GM10266 (cell line): ENCODE measurements around the gene PTPRK.

Source experiments
- DNase-seq: peaks from one replicate; pipeline ENCODE4 v3.0.0; 2012; ENCODE audit errors: extremely low spot score
- TF ChIP-seq, protein P1 (sequence below): IDR thresholded peaks from 2 replicates; pipeline ENCODE4 v1.5.1; 2012; ENCODE audit warnings: mild to moderate bottlenecking, low read depth; ENCODE audit not compliant: control insufficient read depth, insufficient read depth; ENCODE audit errors: missing control alignments

Gene PTPRK

DNA sequence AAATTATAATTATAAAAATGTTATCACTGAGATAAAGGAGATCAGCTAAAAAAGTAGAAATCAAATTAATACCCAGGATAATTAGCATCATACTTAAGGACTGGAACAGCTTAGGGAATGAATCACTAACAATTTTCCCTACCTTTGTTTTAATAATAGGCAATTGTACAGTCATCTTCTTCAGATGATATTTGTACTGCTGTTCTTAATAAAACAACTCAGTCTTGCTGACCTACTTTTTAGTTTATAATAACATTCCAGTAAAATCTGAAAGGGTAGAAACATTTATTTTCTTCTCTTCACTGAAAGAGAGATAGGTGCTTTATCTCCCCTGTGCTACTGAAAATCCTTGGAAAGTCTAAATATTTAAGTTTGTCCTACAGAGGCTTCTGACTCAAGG is 348.3 kb downstream of the PTPRK start:
- TF ChIP-seq, protein P1, sequence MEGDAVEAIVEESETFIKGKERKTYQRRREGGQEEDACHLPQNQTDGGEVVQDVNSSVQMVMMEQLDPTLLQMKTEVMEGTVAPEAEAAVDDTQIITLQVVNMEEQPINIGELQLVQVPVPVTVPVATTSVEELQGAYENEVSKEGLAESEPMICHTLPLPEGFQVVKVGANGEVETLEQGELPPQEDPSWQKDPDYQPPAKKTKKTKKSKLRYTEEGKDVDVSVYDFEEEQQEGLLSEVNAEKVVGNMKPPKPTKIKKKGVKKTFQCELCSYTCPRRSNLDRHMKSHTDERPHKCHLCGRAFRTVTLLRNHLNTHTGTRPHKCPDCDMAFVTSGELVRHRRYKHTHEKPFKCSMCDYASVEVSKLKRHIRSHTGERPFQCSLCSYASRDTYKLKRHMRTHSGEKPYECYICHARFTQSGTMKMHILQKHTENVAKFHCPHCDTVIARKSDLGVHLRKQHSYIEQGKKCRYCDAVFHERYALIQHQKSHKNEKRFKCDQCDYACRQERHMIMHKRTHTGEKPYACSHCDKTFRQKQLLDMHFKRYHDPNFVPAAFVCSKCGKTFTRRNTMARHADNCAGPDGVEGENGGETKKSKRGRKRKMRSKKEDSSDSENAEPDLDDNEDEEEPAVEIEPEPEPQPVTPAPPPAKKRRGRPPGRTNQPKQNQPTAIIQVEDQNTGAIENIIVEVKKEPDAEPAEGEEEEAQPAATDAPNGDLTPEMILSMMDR = no peak
- no peak for DNase-seq

DNA sequence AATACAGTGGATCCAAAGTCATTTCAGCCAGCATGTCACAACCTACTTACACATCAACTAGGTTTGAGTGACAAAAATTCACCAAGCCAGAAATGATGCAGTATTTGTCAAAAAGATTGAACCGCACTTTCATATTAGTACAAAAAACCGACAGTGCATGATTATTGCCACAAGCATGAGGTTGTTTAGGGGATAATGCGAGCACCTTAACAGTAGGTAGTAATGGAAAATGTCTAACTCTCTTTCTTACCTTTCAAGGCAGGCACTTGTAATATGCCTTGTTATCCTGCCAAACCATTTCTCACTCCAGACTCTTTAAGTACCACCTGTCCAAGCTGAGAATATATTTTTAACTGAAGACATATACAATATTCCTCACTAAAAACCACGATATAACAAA is 349.2 kb downstream of the PTPRK start:
- no peak for DNase-seq
- TF ChIP-seq, protein P1 = no peak

DNA sequence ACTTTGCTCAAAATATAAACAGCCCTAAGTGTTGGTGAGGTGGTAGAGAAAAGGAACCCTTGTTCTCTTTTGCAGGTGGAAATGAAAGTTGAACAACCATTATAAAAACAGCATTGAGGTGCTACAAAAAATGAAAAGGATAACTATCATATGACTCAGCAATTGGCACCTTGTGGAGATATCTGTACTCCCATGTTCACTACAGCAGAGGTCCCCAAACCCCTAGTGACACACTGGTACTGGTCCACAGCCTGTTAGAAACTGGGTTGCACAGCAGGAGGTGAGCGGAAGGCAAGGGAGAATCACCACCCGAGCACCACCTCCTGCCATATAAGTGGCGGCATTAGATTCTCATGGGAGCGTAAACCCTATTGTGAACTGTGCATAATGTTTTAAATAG is 352.2 kb downstream of the PTPRK start:
- TF ChIP-seq, protein P1 = no peak
- no peak for DNase-seq

DNA sequence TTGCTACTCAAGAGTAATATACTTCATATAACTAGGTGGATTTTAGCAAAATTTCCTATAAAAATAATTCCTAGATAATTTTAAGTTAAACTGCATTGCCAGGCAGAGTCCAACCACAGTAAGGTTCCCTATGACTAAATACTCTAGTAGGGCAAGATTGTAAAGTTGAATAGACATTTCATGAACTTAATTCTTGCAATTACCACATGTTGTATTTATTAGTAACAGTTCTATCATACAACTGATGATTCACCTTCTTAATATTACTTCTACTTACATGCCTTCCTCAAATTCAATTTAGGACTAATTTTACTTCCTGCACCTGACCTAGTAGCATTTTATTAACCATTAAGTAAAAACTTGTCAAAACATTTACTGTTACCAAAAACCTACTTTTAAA is 352.8 kb downstream of the PTPRK start:
- no peak for DNase-seq
- TF ChIP-seq, protein P1 = no peak

DNA sequence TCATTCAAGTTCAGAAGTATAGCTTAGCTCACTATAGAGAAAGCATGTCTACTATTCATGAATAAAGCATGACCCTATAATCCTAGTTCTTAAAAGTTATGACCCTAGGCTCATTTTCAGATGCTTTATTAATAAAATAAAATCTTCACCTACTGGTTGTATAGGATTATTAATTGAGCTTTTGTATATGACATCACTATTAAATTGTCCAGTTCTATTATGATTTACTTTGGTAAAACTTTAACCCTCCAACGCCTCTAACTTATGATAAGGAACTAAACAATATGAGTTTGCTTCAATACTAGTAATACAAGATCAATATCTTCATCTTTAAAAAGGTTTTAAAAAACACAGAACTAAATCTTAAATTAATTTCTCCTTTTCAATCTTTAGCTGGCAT is 356.1 kb downstream of the PTPRK start:
- TF ChIP-seq, protein P1 = no peak
- no peak for DNase-seq

DNA sequence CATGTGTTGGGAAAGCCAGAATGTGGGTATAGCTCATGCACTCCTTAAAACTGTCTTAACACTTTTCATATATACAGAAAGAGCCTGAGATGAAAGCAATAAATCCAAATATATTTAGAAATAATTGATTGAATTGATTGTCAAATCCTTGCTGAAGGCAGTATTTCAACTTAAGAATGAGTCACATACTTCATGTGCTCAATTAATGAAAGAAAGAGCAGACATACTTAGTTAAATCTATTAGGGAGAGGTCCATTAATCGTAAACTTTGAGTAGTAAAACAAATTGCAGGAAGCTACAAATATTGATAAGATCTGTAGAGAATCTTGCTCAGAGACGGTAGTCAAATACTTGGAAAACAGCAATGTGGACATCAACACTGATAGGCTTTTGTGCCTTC is 358.0 kb downstream of the PTPRK start:
- no peak for DNase-seq
- TF ChIP-seq, protein P1 = no peak

DNA sequence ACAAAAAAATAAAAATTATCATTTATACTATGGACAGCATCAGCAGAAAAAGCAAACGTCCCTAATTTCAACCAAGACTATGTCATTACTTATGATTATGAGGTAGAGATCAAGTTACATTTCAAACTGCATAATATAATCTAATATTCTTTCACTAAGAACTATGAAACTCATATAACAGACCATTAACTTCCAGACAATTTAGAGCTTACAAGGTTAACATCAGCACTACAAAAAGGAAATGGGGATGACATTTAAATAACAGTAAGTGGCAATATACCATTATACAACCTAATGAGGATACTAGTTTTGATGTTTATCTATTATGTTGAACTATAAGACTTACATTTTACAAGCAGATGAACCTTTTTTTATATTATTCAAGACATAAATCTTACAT is 358.6 kb downstream of the PTPRK start:
- no peak for DNase-seq
- TF ChIP-seq, protein P1 = no peak
